GM12891 (cell line): ENCODE results near the gene SPATA7.

Source experiments
- POLR2A ChIP-seq: IDR thresholded peaks from 2 replicates; pipeline ENCODE4 v1.6.1; 2011; ENCODE audit warnings: low read depth, low read length, control low read depth
- POLR2AphosphoS5 ChIP-seq: IDR thresholded peaks from 2 replicates; pipeline ENCODE4 v1.6.1; 2011; ENCODE audit warnings: low read depth, low read length, control low read depth
- TAF1 ChIP-seq: IDR thresholded peaks from 2 replicates; pipeline ENCODE4 v1.6.1; 2011; ENCODE audit warnings: low read depth, low read length, control low read depth

DNA sequence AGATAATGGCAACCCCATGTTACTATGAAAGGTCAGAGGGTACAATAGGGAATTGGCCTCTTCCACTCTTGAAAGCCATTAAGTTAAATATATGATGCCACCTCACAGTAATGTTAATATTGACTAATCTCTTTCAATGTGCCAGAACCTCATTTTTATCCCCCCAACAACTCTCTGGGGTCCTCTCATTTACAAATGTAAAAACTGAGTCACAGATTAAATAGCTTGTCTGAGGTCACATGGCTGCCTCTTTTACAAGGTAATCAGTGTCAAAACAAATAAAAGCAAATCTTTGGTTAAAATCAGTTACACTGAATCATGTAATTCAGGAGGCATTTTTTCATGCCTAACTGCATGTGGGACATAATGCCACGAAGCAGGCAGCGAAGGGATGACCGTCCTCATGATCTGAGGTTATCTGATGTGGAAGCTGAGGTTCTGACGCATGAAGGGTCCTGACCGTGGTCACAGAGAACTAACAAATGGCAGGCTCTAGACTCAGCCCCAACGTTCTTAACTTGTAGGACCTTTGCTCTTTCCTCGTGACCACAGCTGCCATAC lies 90.8 kb downstream of the SPATA7 start:
- no peak for TF ChIP-seq POLR2A
- TF ChIP-seq POLR2AphosphoS5, result no peak
- TF ChIP-seq TAF1, result no peak
